Non-pigmented ciliary epithelial cell (primary cell): ENCODE measurements around the gene MAMLD1.
A peak's percentile ranks its signal among the peaks of the same experiment; 100 is the strongest.
"Not testable (repeated sequence)": the region's sequence is repeated elsewhere in the genome, so short reads cannot be mapped to it uniquely, and the experiment has no call there.

Source experiments
- DNase-seq: peaks from one replicate; pipeline ENCODE4 v3.0.0-alpha.2; 2010; ENCODE audit warnings: low read depth

The MAMLD1 gene, protein sequence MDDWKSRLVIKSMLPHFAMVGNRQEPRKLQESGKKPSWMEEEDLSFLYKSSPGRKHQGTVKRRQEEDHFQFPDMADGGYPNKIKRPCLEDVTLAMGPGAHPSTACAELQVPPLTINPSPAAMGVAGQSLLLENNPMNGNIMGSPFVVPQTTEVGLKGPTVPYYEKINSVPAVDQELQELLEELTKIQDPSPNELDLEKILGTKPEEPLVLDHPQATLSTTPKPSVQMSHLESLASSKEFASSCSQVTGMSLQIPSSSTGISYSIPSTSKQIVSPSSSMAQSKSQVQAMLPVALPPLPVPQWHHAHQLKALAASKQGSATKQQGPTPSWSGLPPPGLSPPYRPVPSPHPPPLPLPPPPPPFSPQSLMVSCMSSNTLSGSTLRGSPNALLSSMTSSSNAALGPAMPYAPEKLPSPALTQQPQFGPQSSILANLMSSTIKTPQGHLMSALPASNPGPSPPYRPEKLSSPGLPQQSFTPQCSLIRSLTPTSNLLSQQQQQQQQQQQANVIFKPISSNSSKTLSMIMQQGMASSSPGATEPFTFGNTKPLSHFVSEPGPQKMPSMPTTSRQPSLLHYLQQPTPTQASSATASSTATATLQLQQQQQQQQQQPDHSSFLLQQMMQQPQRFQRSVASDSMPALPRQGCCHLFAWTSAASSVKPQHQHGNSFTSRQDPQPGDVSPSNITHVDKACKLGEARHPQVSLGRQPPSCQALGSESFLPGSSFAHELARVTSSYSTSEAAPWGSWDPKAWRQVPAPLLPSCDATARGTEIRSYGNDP

DNA sequence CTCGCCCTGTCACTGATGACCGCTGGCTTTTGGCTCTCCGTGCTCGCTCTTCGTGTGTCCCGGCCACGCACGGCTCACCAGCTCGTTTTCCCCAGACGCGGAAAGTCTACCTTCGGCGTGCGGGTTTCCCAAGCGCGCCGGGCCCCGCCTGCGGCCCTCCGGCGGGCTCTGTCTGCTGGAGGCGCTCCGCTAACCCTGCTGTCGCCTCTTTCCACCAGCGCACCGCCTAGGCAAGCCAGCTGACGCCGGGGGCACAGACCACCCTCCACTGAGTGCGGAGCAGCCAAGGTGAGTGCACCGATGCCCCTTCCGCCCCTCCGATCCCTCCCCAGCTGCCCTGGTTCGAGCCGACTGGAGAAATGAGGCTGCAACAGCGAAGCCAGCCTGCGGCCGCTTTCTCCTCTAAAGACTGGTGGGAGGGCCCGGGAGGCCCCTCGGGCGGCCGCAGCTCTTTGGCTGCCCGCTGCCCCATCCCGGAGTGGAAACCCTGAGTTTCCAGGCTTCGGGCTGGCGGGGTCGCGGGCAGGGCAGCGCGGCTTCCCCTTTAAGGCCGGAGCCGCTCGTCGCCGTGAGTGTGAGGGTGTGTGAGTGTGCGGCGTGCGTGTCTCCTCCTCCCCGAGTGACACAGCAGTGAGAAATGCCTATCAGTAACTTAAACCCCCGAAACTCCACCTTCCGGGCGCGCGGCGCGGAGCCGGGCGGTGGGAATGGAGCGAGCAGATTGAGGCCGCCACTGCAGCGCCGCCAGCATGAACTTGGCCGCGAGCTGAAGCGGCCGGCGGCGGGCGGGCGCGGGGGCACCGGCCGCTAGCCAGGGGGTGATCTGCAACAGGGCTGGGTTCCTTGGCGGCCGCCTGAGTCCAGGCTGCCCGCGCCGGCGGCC is at the start of gene MAMLD1:
MAMLD1 (plus strand) TSS at position 719 of the 883 bp plus-strand sequence. CDS start 82,200 bp downstream, outside the sequence.
- DNase-seq: peak; percentile 31

DNA sequence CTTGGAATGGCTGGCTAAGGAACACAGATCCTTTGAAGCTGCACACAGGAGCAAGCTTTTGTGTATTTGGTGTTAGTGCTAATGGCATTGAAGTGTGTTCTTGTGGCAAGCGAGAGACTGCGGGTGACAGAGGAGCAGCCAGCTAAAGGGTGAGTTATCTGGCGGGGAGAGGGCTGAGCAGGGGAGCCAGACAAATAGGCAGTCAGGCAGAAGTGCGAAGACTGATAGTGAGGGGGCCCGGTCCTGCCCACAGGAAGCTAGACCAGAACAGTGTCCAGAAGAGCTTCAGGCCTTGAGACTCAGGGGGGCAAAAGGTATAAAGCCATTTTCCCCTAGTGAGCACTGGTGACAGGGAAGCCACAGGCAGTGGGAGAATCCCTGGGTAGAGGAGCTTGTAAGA is 49.6 kb upstream of the MAMLD1 start:
- no peak for DNase-seq

DNA sequence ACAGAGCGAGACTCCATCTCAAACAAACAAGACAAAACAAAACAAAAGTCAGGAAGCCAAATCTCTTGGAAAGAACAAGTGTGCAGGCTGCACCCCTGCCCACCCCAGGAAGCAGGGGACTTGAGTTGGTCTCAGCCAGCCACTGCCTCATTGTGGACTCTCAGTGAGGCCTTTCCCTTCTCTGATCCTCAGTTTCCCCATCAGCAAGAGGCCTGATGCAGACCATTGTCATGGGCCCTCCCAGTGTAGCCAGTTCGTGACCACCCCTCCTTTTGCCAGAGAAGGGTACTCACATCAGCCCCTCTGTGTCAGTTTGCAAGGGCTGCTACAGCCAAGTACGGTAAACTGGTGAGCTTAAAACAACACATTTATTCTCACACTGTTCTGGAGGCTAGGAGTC is 48.9 kb upstream of the MAMLD1 start:
- no peak for DNase-seq

DNA sequence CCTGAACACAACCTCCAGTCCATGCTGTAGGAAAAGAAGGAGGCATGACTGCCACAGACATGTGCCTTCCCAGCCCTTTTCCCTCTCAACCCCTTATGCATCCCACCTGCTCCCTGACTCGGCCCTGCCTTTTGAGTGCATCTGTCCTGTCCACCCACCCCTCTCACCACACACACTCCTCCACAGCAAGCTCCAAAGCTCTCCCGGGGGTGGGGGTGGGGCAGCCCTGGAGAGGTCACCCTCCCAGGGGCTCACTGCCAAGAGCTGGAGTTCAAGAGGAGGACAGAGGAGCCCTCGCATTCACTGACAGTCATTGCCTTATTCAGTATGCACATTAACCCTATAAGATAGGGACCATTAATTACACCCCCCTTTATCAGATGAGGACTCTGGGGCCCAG is 46.6 kb upstream of the MAMLD1 start:
- no peak for DNase-seq

DNA sequence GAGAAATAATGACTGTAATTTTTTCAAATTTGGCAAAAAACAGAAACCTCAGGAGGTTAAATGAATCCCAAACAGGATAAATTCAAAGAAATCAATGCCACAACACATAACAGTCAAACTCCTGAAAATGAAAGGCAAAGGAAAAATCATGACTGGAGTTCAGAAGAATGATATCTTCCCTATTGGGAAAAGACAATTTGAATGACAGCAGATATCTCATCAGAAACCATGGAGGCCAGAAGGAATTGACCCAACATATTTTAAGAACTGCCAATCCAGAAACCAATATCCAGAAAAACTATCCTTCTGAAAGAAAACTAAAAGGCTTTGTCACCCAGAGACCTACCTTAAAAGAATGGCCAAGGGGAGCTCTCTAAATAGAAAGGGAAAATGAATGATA is 40.1 kb upstream of the MAMLD1 start:
- no peak for DNase-seq

DNA sequence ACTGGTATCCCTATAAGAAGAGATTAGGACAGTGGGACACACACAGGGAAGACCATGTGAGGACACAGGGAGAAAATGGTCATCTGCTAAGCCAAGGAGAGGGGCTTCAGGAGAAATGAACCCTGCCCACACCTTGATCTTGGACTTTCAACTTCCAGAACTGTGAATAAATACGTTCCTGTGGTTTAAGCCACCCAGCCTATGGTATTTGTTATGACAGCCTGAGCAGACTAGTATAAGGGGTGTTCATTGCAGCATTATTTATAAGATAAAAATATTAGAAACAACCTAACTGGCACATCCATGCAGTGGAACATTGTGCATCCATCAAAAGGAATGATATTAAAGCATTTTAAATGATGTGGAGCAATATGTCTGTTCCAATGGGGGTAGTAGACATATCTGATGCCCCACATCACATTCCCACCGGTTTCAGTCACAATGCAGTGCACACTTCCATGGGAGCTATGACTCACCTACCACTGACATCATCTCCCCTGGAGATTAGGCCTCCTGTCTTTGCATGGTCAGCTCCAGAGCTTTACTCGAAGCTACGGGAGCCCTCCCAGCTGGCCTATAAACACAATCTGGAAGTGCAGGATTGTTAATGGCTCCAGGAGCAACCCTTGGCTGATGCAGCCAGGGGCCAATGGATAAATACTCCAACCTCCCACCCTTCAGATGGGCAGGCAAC is 38.9 kb upstream of the MAMLD1 start:
- peak; percentile 78 for DNase-seq

DNA sequence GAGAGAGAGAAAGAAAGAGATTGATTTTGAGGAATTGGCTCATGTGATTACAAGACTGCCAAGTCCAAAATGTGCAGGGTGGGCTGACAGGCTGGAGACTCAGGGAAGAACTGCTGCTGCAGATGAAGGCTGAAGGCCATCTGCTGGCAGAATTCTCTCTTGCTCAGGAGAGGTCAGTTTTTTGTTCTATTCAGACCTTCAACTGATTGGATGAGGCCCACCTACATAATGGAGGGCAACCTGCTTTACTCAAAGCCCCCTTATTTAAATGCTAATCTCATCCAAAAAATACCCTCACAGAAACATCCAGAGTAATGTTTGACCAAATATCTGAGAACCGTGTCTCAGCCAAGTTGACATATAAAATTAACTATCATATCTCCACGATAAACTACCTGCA is 38.2 kb upstream of the MAMLD1 start:
- no peak for DNase-seq

DNA sequence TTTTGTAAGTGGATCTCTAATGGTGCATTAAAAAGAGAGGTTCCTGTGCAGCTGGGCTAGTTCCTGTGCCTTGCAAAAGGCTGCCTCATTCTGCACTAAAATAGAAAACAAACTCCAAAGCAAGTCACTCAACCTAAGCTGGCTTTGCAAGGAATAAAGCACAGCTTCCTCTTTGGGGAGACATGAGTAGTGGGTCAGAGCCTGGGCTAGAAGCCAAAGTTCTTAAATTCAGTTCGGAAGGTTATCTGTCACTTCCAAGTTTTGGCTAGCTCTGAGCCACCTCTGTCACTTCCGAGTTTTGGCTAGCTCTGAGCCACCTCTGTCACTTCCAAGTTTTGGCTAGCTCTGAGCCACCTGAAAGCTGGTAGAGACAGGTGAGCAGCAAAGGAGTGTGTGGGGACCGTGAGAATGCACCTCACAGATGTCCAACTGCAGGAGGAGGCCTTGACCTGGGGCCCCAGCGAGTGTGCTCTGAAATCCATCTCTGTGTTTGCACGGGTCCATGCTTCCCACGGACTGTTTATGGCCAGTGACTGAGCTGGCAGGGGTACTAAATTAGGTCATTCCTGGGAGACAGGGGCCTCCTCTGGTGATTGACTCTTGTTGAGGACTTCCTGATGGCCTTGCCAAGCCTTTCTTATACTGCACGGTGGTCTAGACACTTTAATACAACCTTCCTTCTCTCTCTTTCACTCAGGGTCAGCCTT is 36.4 kb upstream of the MAMLD1 start:
- no peak for DNase-seq

DNA sequence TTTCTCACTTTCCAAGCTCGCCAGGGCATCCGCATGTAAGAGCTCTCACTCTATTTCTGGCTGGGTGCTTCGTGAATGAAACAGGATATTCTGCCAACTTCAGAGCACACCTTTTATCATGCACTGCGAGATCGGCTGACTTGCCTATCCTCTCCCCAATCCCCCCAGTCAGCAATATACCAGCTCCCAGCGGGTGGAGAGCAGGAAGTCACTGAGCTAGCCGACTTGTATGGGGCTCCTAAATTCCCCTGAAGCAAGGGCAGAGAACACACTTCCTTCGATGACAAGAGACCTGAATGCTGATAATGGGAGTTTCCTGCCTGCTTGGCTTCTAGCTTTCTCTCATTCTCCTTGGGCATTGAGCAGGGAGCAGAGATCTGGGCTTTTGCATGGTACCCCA is 33.8 kb upstream of the MAMLD1 start:
- DNase-seq: no peak

DNA sequence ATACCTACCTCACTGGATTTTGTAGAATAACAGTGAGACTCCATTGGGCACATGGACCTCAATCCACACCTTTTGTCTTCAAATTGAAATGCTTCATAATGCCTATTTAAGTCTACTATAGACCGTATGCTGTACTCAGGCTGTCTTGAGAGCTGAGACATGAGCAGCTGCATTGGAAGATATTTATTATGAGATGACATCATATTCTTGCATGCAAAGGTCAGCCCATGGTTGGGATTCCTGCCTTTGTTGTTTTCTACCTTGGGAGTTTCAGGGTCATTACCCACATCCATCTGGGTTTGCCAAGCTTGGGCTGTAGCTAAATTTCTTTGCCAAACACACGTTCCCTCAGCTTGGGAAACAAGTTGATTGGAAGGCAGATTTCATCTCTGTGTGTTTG is 33.2 kb upstream of the MAMLD1 start:
- DNase-seq: no peak

DNA sequence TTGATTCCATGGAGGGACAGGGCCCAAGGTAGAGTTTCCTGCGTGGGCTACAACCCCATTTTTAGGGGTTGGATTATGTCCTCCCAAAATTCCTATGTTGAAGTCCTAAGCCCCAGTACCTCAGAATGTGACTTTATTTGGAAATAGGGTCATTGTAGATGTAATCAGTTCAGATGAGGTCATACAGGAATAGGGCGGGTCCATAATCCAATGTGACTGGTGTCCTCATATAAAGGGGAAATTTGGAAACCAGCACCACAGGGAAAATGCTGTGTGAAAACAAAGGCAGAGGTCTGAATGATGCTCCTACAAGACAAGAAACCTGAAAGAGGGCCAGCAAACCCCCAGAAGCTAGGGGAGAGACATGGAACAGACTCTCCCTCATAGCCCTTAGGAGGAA is 31.1 kb upstream of the MAMLD1 start:
- no peak for DNase-seq

DNA sequence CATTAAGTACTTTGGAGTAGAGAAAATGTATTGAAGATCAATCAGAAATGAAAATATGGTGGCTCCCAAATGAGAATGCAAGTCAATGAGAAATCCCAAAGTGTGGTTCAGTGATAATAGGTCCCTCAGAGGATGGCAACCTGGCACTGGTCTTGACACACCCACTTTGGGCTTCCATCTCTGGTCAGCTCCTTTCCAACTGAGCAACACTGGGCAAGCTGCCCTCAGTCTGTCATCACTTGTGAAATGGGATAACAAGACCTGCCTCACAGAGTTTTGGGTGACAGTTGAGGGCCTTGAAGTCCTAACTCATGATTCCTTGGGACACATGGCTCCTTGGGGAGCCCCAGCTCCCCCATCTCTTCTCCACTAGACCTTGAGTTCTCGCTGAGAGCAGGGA is 29.0 kb upstream of the MAMLD1 start:
- DNase-seq: no peak

DNA sequence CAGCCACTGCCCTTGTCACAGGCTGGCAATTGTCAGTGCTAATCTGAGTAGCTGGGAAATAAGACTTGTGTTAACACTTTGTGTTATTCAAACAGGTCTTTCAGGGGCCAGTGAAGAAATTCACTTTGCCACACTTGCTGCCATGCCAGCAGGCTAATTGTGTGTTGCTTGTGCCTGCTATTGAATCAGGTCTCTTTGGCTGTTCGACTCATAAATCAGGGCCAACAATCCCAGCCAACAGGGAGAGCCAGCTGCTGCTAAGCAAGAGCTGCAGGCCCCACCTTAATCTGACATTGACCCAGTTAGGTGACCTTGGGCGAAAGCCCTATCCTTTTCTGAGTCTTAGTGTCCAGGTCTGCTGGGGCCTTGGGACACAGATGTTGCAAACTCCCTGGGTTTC is 28.1 kb upstream of the MAMLD1 start:
- DNase-seq: no peak

DNA sequence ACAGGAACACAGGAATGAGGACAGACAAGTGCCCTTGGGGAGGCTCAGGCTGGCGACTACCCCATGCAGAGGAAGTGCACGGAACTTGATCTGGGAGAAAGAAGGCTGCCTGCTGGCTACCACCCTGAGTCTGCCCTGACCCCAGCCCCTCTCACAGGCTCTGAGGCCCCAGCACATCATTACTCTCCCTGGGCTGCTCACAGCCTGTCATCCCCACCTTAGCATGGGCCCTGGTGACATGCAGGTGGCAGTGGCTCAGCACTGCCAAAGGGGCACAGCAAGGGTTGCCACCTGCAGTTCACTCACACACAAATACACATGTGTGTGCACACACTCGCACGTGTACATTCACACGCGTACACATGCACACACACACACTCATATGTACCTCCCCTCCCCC is 26.1 kb upstream of the MAMLD1 start:
- no peak for DNase-seq

DNA sequence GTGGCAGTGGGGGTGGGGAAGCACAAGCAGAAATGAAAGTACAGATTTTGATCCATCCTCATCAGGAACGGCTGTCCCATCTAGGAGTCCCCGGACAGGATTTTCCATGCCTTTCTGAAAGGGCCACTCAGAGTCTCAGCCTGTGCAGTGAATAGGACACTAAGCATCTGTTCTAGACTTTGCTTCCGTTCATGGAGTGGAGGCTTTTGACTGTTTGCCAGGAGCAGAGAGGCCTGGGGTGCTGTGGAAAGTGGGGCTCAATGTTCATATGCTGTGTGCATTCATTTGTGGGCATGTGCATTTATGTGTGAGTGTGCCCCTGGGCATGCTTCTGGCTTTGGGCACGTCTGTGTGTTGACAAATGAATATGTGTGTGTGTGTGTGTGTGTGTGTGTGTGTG is 25.6 kb upstream of the MAMLD1 start:
- DNase-seq: no peak

DNA sequence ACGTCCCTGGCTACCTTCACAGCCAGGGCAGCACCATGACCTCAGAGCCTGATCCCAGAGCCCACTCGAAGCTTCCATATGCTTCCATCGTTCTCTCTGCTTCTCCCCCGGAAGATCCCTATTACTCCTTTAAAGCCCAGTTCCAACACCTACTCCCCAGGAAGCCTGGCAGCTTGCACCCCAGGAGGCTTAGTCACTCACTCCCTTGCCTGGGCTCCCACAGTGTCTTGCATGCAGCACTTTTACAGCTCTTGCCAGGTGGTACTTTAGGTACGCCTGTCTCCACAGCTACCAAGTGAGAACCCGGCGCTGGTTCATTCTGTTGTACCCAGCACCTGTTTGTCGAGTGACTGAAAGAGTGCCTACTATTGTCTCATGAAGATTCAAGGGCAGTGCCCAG is 24.5 kb upstream of the MAMLD1 start:
- DNase-seq: no peak

DNA sequence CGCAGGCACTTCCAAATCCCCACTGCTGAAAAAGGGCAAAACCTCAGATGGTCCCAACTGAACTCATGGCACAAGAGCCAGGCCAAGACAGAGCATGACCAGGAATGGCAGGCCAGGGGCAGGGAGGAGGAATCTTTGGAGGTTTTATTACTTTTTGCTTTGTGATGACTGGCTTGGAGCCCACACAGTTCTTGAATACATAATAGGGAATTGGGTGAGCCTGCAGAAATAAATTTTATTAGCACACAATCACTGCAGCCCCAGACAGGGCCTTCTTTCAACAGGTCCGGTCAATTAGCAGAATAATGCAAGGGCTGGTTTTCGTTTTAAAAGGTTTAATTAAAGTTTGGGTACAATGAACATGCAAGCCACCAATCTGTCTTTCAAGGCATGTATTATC is 23.4 kb upstream of the MAMLD1 start:
- DNase-seq: no peak

DNA sequence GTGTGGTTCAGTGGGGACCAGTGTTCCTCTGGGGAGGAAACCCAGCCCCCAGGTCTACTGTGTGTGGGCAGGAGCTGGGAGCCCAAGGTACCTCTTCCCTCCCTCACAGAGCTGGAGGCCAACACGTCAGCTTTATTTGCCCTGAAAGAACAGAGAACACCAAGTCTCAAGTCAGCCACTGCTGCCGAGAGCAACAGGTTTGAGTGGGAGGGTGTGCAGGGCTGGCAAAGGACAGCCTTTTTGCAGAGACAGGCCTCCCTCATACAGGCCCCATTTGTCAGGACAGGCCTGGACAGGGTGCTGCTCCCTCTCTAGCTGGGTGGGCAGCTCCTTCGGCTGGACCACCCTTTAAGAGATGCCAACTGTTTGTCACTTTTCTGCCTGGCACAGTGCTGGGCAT is 22.8 kb upstream of the MAMLD1 start:
- not testable (repeated sequence) for DNase-seq

DNA sequence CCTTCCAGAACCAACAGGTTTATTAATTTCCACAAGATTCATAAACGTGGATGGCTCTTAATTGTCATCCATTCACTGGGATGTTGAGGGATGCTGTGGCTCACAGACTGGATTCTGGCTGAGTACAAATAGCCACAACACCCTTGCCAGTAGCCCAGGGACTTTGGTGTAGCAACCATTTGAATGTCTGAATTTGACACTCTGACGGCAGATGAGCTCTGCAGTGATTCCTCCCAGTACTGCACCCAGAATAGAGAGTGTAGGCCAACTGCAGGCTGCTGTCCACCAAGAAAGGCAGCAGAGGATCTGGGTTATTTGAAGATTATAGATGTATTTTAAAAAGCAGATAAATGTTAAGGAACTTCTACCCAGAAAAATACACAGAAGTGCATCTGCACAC is 15.6 kb upstream of the MAMLD1 start:
- no peak for DNase-seq

DNA sequence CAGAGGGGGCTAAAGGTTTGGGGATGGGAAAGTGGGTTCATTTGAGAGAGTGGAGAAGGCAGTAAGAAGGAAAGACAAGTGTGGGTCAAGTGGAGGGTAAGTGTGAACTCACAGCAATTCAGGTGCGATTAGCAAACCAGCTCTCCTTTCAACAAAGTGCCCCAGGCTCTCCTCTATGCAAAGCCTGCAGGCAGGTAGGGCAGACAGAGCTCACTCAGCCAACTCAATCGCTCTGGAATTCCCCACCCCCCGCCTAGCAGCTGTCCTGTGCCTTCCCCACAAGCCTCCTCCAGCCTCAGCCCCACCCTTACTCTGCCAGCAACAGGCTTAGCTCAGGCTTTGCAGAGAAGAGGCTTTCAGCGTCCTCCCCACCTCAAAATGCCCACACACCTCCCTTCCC is 14.8 kb upstream of the MAMLD1 start:
- no peak for DNase-seq

DNA sequence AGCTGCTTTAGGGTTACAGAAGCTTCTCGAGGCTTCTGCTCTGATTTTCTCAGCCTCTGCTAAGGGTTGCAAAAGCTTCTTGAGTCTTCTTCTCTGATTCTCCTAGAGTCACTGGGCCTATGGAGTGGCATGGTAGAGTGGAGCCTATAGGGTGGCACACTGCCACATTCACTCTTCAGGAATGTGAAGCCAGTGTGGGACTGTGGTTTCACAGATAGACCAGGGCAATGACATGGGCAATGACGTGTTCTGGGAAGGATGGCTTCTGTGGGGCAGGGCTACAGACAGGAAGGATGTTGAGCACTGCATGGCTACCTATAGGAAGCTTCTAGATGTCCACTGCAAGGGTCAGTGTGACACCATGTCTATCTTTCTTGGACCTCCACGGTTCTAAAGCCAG is 11.0 kb upstream of the MAMLD1 start:
- no peak for DNase-seq
